ENCODE results near the gene GPER1.

Gene GPER1

DNA sequence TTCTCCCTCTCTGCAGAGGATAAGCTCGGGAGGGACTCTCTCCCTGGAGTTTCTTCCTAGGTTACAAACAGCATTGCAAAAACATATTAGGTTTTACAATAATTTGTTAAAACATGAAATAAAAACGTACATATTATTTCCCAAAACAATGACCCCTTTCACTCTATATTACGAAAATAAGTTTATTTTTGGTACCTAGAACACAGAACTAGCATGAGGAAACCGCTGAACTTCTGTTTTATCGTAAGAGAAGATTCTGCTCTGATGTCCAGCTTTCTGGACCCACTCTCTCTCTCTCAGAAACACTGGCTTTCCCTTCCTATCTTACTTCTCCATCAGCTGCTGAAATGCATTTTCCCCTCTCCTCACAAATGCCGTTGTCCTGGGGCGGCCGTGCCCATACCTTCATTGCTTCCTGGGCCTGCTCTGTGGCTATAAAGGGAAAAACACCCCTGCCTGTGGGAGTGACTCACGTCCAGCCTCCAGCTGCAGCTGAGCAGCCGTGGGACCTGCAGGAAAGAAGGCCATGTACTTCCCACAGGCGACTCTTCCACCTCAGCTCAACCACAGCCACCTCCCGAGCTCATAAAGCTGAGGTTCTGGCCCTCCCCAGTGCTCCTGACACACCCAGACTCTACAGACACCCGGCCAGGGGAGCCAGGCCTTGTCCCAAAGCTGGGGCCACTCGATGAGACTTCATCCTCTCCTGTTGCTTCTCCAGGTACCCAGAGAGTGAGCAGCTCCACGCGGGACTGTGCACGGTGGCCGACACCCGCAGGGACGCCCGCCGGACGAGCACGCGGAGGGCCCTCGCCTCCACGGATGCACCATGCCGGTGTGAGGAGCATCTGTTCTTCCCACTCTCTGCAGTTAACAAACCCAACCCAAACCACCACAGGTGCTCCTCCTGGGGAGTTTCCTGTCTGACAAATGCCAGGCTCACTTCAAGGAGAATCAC lies 3.1 kb downstream of the GPER1 start:
- DNase-seq = no peak

DNA sequence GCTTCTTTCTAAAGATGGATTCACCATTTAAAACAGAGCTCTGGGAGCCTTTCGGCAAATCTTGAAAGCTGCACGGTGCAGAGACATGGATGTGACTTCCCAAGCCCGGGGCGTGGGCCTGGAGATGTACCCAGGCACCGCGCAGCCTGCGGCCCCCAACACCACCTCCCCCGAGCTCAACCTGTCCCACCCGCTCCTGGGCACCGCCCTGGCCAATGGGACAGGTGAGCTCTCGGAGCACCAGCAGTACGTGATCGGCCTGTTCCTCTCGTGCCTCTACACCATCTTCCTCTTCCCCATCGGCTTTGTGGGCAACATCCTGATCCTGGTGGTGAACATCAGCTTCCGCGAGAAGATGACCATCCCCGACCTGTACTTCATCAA lies 3.7 kb downstream of the GPER1 start:
- no peak for DNase-seq

DNA sequence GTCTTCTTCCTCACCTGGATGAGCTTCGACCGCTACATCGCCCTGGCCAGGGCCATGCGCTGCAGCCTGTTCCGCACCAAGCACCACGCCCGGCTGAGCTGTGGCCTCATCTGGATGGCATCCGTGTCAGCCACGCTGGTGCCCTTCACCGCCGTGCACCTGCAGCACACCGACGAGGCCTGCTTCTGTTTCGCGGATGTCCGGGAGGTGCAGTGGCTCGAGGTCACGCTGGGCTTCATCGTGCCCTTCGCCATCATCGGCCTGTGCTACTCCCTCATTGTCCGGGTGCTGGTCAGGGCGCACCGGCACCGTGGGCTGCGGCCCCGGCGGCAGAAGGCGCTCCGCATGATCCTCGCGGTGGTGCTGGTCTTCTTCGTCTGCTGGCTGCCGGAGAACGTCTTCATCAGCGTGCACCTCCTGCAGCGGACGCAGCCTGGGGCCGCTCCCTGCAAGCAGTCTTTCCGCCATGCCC lies 4.3 kb downstream of the GPER1 start:
- DNase-seq = no peak

DNA sequence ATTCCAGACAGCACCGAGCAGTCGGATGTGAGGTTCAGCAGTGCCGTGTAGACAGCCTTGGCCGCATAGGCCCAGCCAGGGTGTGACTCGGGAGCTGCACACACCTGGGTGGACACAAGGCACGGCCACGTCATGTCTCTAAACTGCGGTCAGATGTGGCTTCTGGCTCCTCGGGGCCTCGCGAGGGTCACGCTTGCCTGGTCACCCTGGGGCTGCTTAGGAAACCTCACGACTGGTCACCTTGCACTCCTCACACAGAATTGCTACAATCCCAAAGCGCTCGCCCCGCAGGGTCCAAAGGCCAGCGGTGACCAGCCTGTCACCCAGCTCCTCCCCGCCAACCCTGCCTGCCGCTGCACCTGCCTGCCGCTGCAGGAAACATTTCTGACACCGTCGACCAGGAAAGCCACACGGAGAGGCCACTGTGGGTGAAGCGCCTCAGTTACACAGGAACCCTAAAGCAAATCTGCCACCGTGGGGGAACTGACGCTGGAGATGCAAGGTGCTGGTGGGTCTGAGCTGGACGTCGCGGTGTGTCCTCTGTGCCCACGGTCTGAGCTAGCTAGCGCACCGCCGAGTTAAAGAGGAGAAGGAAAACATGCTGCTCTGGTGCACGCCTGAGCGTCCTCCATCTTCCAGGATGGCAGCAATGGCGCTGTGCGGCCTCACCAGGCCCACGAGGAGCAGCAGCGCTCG lies 5.0 kb downstream of the GPER1 start:
- DNase-seq = no peak

DNA sequence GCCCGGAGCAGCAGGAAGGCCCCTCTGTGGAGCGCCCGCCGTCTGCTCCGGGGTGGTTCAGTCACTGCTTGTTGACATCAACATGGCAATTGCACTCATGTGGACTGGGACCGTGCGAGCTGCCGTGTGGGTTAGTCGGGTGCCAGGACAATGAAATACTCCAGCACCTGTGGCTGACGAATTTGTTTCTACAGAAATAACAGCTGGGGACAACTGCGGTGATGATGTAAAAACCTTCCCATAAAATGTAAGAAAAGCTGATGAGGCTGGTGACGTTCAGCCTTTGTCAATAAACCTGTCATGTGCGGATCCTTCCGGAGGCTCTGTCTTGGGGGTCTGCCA lies 5.6 kb downstream of the GPER1 start:
- DNase-seq = no peak

DNA sequence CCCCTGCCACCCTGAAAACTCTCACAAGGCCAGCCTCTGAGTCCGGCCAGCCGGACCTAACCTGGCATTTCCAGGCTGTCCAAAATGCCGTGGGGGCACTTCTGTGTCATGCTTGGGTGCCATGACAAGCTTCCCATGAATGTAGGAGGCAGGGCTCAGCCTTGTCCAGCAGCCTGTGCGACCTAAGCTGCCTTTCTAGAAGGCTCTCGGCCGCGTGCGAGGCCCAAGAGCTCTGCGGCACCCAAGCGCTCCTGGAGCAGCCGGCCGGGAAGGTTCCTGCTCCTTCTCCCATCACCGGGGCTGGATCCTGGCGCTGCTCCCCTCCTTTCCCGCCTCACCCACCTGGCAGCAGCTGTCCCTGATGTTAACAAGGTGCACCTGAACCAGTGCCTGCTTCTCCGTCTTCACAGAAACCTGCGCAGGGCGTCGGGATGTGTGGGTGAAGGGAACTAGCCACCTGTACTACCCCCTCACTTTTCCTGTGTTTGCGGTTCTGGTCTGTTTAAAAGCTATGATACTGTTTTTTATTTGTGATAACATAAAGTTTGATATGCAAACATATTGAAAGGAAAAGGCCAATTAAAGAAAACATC lies 6.1 kb downstream of the GPER1 start:
- DNase-seq = no peak

DNA sequence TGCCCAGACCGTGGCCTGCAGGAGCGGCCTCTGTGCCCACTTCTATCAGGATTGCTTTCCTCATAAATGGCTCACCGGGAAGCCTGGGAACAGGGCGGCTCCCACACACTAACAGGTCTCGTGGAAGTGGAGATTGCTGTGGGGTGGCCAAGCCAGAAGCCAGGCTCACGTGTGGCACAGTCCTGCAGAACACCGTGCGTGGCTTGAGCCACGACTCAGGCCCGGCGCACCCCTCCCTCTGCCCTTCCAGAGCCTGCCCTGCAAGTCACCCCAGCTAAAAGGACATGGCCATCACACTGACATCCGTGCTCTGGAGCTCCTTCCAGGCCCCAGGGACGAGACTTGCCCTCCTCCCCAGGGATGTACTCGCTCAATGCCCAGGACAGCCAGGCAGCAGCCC lies 7.0 kb downstream of the GPER1 start:
- DNase-seq = no peak

DNA sequence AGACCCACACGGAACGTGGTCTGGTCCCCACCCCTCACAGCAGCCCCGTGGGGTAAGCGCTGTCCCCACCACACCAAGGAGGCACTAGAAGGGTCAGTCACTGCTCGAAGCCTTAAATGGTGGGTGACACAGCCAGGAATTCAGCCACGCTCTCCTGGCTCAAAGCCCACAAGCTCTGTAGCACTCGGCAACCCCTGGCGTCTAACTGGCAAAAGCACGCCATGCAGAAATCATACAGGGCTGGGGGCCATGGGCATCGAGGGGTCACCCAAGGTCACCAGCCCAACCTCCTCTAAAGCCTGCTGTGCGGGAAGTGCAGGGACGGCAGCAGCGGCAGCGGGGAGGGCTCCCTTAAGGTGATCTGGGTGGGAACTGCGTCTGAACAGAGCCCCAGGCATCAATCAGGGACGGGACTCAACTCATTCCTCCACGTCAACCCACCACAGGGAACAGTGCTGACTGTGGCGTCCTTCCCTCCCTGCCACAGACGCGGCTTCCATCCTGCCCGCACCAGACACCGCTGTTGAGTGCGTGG lies 7.8 kb downstream of the GPER1 start:
- DNase-seq = no peak

DNA sequence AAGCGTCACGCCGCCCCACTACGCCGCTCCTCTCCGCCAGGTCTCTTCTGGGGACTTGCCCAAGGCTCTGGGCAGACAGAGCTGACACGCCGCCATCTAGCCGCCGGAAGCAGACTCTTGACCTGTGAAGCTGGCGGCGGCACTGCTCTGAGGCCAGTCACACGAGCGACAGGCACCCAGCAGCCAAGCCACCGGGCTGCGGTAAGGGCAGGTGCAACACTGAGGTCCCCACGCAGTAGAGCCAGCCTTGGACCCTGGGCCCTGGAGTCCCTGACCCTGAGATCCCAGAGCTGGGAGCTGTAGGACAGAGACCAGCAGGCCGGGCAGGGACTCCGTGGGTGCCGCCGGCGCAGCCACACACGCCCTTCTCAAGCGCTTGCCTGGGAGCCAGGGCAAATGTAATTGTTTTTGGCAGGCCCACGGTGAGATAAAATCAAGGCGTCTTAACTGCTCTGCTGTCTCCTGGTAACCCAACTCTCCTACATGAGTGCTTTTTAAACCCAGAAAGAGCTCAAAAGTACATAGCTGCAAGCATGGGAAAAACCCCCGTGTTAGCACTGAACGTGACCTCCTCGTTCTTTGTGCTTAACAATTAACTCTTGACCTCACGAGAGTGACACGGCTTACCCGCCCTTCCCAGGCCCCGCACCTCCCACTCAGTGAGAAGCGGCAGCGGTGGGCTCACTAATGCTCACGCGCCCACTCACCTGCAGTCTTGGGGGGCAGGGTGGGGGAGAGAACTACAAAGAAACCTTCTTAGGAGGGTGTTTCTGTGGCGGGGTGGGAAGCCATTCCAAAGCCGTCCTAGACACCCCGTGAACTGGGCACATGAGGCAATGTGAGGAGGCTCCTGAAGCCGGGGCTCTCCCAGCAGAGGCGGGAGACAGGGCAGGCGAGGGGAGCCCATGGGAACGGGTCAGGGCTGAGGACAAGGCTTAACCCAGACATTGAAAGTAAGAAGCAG lies 8.5 kb downstream of the GPER1 start:
- no peak for DNase-seq

DNA sequence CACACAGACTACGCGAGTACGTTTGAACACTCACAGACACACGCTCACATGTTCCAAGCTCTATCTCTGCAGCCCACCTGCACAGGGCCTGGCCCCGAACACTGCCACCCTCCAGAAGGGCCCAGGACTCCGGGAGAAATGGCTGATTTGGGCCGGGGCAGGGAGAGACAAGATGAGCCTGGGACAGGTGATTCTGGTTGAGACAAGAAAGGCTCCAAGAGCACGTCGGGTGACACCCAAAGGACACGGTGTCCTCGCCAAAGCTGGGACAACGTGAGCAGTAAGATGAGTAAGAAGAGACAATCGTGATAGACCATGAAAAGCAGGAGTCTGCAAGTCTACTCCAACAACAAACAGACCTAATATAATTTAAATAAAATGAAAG lies 9.2 kb downstream of the GPER1 start:
- DNase-seq = no peak

DNA sequence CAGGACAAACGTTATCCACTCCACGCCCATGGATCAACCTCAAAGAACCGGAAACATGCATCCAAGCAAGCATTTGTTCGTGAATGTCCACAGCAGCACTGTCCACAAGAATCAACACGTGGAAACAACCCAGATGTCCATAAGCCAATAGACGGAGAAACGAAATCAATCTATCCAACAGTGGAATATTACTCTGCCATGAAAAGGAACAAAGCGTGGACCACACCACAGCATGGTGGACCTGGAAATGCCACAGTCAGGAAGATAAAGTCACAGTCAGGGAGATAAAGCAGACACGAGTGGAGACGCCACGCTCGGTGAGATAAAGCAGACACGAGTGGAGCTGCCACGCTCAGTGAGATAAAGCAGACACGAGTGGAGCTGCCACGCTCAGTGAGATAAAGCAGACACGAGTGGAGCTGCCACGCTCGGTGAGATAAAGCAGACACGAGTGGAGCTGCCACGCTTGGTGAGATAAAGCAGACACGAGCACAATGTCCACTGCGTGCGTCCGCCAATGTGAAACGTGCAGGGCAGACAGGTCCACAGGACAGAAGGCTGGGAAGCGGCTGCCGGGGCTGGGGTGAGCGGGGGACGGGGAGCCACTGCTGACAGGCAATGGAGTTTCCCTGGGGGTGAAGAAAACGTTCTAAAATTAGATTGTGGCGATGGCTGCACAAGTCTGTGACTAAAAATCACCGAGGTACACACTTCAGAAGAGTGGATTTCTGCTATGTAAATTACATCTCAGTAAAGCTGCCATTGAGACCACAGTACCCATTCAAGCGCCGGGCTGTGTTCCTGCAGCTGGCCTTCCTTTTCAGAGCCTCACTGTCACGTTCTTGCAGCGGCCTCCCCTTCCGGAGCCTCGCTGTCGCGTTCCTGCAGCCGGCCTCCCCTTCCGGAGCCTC lies 10.6 kb downstream of the GPER1 start:
- no peak for DNase-seq

DNA sequence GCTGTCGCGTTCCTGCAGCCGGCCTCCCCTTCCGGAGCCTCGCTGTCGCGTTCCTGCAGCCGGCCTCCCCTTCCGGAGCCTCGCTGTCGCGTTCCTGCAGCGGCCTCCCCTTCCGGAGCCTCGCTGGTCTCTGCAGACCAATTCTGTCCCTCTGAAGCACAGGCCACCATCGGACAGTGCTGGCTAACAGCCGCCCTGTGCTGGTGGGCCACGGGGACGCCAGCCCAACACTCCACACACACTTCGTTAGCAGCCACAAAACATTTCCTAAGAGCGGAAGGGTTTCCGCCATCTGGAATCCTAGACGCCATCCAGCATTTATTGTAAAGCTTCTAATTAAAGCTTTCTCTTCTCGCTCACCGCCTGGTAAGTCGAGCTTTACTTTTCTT lies 11.2 kb downstream of the GPER1 start:
- DNase-seq = no peak

DNA sequence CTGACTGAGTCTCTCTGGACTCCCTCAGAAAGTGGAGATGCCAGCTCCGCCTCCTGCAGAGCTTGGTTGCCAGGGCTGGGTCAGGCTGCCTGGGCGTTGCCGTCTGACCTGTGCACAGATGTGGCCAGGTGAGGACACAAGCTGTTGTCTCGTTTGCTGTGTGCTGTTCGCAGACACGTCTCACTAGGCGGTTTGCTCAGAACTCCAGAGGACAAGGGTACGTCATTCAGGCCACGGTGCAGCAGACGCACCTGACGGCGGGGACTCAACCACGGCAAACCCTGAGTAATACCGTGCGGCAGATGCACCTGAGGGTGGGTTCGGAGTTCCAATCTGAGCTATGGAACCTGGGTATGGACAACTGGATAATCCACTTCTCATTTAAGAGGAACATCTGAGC lies 11.7 kb downstream of the GPER1 start:
- DNase-seq = no peak

DNA sequence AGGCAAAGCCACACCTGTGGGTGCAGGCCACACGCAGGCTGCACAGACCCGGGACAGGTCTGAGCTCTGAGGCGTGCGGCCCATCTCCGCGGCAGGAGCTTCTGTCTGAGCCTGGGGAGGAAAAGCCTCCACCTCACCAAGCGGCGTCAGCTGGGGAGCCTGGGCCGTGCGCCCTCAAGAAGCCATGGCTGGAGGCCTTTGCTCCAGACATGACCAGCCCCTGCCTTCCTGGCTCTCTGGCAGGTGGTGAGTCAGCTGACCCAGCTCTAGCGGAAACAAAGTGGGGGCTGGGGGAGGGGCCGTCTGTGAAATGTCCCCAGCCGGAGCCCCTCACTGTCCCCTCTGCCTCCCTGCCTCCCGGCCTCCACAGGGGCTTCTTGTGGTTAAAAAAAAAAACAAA lies 12.5 kb downstream of the GPER1 start:
- DNase-seq = no peak

DNA sequence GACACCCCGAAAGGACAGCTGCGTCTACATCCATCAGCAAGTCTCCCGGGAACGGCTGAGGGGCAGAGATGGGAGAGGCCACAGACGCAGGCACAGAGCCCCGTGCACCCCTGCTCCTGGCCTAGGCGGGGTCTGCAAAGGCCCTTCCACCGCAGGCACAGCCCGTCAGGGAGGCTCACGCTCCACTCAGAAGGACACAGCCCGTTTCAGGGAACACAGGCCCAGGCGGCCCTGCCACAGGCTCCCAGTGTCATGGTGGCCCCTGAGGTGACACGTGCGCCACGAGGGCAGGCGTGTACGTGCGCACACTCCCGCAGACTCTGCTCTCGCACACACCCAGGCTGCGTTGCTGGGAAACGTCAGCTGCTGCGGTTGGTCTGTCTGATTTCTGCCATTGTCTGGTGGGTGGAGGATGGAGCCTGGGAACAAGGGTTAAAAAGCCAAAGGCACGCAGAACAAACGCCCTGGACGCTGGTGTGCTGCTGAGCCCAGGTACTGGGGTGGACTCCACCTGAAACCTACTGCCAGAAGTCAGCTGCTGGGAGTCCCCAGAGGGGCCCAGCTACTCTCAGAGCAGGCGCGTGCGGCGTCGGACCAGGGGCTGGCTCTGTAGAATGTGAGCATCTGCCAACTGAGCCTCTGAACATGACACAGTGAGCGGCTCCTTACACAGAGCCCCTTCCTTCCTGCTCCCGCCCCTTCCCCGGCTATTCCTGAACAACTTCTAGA lies 13.1 kb downstream of the GPER1 start:
- DNase-seq = no peak

DNA sequence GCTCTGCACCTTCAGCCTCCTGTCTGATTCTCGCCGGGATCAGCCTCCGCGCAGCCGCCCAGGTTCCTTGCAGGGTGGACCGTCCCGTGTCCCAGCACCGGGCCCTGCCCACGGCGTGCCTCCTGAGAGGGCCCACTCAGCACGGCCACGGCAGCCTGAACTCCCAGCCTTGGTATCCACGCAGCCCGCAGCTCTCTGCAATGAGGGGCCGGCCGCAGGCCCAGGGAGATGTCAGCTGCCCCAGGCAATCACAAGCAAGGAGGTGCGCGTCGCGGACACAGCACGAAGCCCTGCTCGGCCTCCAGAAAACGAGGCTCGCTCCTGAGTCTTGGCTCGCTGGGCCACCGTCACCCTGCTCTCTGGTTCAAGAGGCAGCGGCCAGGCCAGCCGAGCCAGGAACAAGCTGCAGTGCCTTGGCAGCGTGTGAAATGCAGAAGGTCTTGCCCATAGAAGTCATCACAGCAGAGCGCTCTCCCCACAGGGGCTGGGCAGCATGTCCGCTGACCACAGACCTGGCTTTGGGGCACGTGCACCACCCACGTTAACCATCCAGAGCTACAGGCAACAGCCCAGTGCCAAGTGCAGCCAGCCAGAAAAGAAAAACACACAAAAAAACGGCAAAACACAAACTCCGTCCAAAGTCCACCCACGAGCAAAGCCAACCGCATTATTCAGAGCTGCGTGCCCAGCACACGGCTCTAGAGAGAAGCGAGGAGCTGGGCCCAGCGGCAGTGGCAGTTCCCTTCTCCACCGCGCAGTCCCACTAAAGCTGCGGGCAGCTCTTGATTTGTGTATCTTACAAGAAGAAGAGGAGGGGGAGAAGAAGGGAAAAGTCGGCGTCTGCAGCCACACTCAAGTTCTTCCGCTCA lies 13.9 kb downstream of the GPER1 start:
- DNase-seq = no peak

DNA sequence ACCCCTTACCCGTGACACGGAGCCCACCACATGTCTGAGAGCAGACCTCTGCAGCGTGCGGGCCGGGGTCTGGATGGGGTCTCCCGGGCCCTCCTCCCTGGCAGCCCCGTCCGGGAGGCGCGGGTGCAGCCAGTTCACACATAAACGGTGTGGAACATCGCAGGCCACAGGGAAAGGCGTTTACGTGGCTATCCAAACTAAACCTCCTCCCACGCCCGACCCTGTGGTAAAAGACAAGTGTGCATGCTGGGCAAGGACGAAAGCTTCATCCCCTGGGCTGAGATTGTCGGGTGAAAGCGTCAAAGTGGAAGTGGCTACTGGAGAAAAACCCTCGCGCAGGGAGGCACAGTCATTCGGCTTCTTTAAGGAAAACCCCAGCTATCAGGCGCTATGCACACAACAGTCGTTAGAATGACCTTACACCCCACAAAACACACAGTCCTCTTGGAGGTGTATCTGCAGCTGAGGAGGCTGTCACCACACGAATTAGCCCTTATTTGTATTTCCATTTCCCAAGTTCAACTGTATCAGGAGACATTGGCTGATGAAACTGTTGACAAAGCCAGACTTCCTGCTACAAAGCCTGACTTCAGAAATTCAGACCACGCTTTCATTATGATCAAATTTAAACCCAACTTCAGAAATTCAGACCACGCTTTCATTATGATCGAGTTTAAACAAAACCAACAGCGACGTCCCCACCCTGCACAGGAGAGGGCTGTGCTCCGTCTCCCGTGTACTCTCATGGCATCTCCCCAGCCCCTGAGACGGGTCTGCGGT lies 15.3 kb downstream of the GPER1 start:
- no peak for DNase-seq

DNA sequence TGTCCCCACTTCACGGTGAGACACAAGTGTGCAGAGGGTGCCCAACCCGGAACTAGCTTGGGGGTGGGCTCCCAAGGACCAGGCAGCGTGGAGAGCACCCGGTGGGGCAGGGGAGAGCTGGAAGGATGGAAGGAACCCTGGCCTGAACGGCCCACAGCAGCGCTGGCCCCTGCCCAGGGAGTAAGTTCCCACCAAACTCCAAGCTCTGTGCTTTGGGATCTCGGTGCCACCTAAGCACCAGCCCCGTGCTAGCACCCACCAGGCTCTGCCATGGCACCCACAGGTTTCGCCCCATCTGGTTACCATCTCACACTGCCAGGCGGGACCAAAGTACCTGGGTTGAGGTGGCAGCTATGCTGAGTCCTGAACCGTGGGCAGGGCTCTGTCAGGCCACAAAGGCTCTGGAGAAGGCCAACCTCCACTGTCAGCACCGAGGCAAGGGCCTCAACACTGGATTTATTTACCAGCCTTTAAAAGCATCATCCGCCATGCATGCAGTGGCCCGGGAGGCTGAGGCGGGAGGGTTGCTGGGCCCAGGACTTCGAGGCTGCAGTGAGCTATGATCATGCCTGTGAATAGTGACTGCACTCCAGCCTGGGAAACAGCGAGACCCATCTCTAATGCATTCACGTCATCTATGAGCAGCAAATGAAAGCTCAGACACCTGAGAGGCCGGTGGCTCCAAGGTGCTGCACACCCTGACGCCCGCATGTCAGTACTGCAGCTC lies 16.0 kb downstream of the GPER1 start:
- no peak for DNase-seq
